ENCODE results near the gene PTBP1.

PTBP1 gene

GRCh38 chr19:850221-850978 lies 53.1 kb downstream of the PTBP1 start:
- H3K79me2 ChIP-seq (ENCODE audit: low read length) = no peaks in the 10 kb centered on the region
- H3K4me2 ChIP-seq (ENCODE audit: low read depth, low read length) = no peak overlapping the region
- no peaks in the 10 kb centered on the region for H4K20me1 ChIP-seq (ENCODE audit: insufficient read depth, low read length)
- TF ChIP-seq EZH2phosphoT487 (IDR thresholded peaks at IDR 0.05; ENCODE audit: low read length) (no peak), EZH2 (optimal IDR thresholded peaks at IDR 0.05; ENCODE audit: low read depth, low read length) (no peak), CTCF (IDR thresholded peaks at IDR 0.05; ENCODE audit: low read length) (no peak)
- H3K27me3 ChIP-seq (replicated peaks; ENCODE audit: insufficient read depth, low read length) = peaks cover 87% of the 10 kb centered on the region
- no peaks in the 10 kb centered on the region for H3K9me2 ChIP-seq (replicated peaks; ENCODE audit: insufficient read depth, low read length)
- no peak overlapping the region for H3K4me3 ChIP-seq (ENCODE audit: low read length)
- peaks cover 4% of the 10 kb centered on the region; the same call in 1 of the 2 replicates for H3F3A ChIP-seq (ENCODE audit: insufficient read depth, low read length)
- no peaks in the 10 kb centered on the region for H3K36me3 ChIP-seq (replicated peaks; ENCODE audit: insufficient read depth, low read length)
- no peak for DNase-seq
- no peaks in the 10 kb centered on the region for H3K9me3 ChIP-seq (replicated peaks; ENCODE audit: insufficient read depth, low read length)
- H3K27ac ChIP-seq (ENCODE audit: low read length) = no peak overlapping the region
- no peaks in the 10 kb centered on the region for H3K4me1 ChIP-seq (ENCODE audit: low read length)
- H2AFZ ChIP-seq (ENCODE audit: low read length) = no peak overlapping the region
- no peak overlapping the region for H3K9ac ChIP-seq (ENCODE audit: low read length)

DNA sequence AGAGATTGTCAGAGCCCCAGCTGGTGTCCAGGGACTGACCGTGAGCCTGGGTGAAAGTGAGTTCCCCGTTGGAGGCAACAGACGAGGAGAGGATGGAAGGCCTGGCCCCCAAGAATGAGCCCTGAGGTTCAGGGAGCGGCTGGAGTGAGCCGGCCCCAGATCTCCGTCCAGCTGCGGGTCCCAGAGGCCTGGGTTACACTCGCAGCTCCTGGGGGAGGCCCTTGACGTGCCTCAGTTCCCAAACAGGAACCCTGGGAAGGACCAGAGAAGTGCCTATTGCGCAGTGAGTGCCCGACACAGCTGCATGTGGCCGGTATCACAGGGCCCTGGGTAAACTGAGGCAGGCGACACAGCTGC lies 53.7 kb downstream of the PTBP1 start:
- Histone ChIP-seq H3K27me3 (replicated peaks; ENCODE audit: insufficient read depth, low read length) (peaks cover 90% of the 10 kb centered on the region), H3K4me3 (ENCODE audit: low read length) (no peak overlapping the region), H3K9me2 (replicated peaks; ENCODE audit: insufficient read depth, low read length) (no peaks in the 10 kb centered on the region), H3K9ac (ENCODE audit: low read length) (no peak overlapping the region), H3K36me3 (replicated peaks; ENCODE audit: insufficient read depth, low read length) (no peaks in the 10 kb centered on the region), H3F3A (ENCODE audit: insufficient read depth, low read length) (no peaks in the 10 kb centered on the region), H3K9me3 (replicated peaks; ENCODE audit: insufficient read depth, low read length) (no peaks in the 10 kb centered on the region), H2AFZ (ENCODE audit: low read length) (no peak overlapping the region), H4K20me1 (ENCODE audit: insufficient read depth, low read length) (no peaks in the 10 kb centered on the region), H3K4me1 (ENCODE audit: low read length) (no peaks in the 10 kb centered on the region), H3K4me2 (ENCODE audit: low read depth, low read length) (no peak overlapping the region), H3K27ac (ENCODE audit: low read length) (no peak overlapping the region), H3K79me2 (ENCODE audit: low read length) (no peaks in the 10 kb centered on the region)
- DNase-seq = no peak
- no peak for TF ChIP-seq EZH2 (optimal IDR thresholded peaks at IDR 0.05; ENCODE audit: low read depth, low read length)
- no peak for TF ChIP-seq CTCF (IDR thresholded peaks at IDR 0.05; ENCODE audit: low read length)
- TF ChIP-seq EZH2phosphoT487 (IDR thresholded peaks at IDR 0.05; ENCODE audit: low read length) = no peak

- TF ChIP-seq EZH2 (optimal IDR thresholded peaks at IDR 0.05; ENCODE audit: low read depth, low read length) = no peak
- no peak for TF ChIP-seq CTCF (IDR thresholded peaks at IDR 0.05; ENCODE audit: low read length)
- no peaks in the 10 kb centered on the region for H3K36me3 ChIP-seq (replicated peaks; ENCODE audit: insufficient read depth, low read length)
- no peaks in the 10 kb centered on the region for H3K79me2 ChIP-seq (ENCODE audit: low read length)
- H3F3A ChIP-seq (ENCODE audit: insufficient read depth, low read length) = no peaks in the 10 kb centered on the region
- H3K4me3 ChIP-seq (ENCODE audit: low read length) = no peak within 1 kb of the TSS
- no peak for DNase-seq
- no peaks in the 10 kb centered on the region for H3K4me1 ChIP-seq (ENCODE audit: low read length)
- H2AFZ ChIP-seq (ENCODE audit: low read length) = no peak within 1 kb of the TSS
- H4K20me1 ChIP-seq (ENCODE audit: insufficient read depth, low read length) = no peaks in the 10 kb centered on the region
- no peaks in the 10 kb centered on the region for H3K9me3 ChIP-seq (replicated peaks; ENCODE audit: insufficient read depth, low read length)
- no peaks in the 10 kb centered on the region for H3K9me2 ChIP-seq (replicated peaks; ENCODE audit: insufficient read depth, low read length)
- H3K27ac ChIP-seq (ENCODE audit: low read length) = no peak within 1 kb of the TSS
- no peak within 1 kb of the TSS for H3K9ac ChIP-seq (ENCODE audit: low read length)
- no peak within 1 kb of the TSS for H3K4me2 ChIP-seq (ENCODE audit: low read depth, low read length)
- peaks cover 77% of the 10 kb centered on the region for H3K27me3 ChIP-seq (replicated peaks; ENCODE audit: insufficient read depth, low read length)
Measured at GRCh38 chr19:852136-853013, 55.1 kb downstream of the PTBP1 start, which contains the start of gene ELANE. Gene ELANE (plus strand): TSS chr19:852303. CDS start chr19:852329, 26 bp downstream.

Data from MM.1S (cell line).